ENCODE measurements around the gene GPC5. TPM values are rescaled to one million over a fixed set of nuclear protein-coding genes. Genes with fewer than 3 reads are reported as not detected.
A peak's percentile ranks its signal among the peaks of the same experiment; 100 is the strongest.
"Not testable (repeated sequence)": the region's sequence is repeated elsewhere in the genome, so short reads cannot be mapped to it uniquely, and the experiment has no call there.

Gene GPC5
- total RNA-seq (under 1 TPM; 0.13 to 0.39 TPM), polyA plus RNA-seq (0.08 TPM)

DNA sequence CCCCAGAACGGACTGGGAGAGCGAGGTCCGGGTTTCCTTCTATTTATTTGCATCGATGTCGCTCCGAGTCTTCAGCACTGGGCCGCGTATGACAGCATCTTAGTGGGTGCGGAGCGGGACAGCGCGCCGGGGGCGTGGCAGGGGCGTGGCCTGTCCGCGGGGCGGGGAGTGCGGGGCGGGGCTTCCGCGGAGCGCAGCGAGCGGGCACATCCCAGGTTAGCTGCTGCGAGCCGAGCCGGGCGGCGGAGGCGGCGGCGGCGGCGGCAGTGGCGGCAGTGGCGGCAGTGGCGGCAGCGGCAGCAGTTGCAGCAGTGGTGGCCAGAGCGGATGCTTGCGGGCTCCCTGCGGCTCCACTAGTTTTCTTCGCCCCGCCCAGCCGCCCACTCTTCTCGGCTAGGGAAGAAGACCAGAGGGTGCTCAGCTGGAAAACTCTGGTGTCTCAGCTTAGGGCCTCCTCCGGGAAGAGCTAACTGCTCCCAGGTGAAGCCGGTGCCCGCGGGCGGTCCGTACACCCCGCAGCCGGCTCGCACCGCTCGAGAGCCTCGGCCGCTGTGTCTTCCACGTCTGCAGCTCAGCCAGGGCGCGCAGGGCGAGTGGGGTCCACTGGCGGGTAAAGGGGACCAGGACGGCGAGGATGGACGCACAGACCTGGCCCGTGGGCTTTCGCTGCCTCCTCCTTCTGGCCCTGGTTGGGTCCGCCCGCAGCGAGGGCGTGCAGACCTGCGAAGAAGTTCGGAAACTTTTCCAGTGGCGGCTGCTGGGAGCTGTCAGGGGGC lies at the start of gene GPC5:
GPC5 (plus strand) TSS at position 209 of the 776 bp plus-strand sequence.
- peaks cover 26% of the 10 kb centered on the region for H3K27me3 ChIP-seq (ENCODE audit: insufficient read depth, low read length, poor library complexity, severe bottlenecking)
- H3K27ac Mint-ChIP-seq, result peak within 1 kb of the TSS in 6 of 8 donors; percentile 1 to 73 (median 40)
- no peaks in the 10 kb centered on the region for H3K9me3 ChIP-seq (ENCODE audit: low read length)
- peak within 1 kb of the TSS; percentile 73 to 93 (median 79) for H3K4me3 Mint-ChIP-seq
- peaks cover 22% of the 10 kb centered on the region for H3K4me1 ChIP-seq (ENCODE audit: insufficient read depth, low read length)
- H3K9me3 Mint-ChIP-seq, result no peaks in the 10 kb centered on the region
- DNase-seq, result peak; percentile 70 to 86 (median 75)
- ChIA-PET CTCF (interaction anchor here (1.0 to 2.1 kb wide), 2 partner anchors 9 to 85 kb away, joined by 3 to 7 read pairs; no protein-coding TSS in a partner anchor), POLR2A (no interaction called here)
- peaks cover 7 to 53% of the 10 kb centered on the region in 2 donors for H3K27me3 Mint-ChIP-seq
- H3K36me3 ChIP-seq (ENCODE audit: insufficient read depth, low read length), result no peaks in the 10 kb centered on the region
- H3K4me1 Mint-ChIP-seq, result peaks cover 10 to 19% (median 13%) of the 10 kb centered on the region in 3 donors
- H3K36me3 Mint-ChIP-seq, result no peaks in the 10 kb centered on the region
- H3K4me3 ChIP-seq (ENCODE audit: low read length), result peak within 1 kb of the TSS; percentile 56
- H3K27ac ChIP-seq (ENCODE audit: low read depth, low read length), result no peak within 1 kb of the TSS

DNA sequence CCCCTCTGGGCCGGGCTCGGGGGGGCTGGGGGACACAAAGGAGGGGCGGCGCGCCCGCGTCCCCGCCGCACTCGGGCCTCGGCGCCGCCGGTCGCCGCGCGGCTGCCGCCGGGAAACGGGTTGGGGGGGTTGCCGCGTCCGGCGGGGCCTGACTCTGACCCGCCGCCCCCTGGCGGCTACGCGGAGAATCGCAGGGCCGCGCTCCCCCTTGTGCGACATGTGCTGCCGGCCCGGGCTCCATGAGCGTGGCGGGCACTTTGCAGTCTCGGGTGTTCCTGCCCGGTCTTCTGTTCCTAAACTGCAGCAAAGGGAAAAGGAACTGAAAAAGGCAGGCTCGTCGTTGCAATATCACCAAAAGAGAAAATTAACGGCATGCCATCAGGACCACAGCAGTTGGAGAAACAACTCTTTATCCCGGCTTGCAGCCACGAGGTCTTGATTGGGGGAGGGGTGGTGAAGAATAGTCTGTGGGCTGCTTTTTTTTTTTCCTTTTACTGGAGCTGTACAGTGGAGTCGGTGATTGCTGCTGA lies 49.5 kb upstream of the GPC5 start:
- H3K9me3 ChIP-seq (ENCODE audit: low read length), result no peaks in the 10 kb centered on the region
- H3K27me3 ChIP-seq (ENCODE audit: insufficient read depth, low read length, poor library complexity, severe bottlenecking), result no peaks in the 10 kb centered on the region
- Mint-ChIP-seq H3K9me3 (no peaks in the 10 kb centered on the region), H3K27ac (peak overlapping the region; percentile 44 to 96 (median 90)), H3K27me3 (peaks cover 0 to 6% of the 10 kb centered on the region in 2 donors), H3K4me3 (peak overlapping the region; percentile 87 to 96 (median 93)), H3K36me3 (peaks cover 0 to 50% (median 3%) of the 10 kb centered on the region in 3 donors), H3K4me1 (peaks cover 36 to 56% (median 41%) of the 10 kb centered on the region in 3 donors)
- POLR2A ChIA-PET, result no interaction called here
- DNase-seq, result peak; percentile 86 to 92 (median 88)
- H3K4me3 ChIP-seq (ENCODE audit: low read length), result peak overlapping the region; percentile 76
- peaks cover 22% of the 10 kb centered on the region for H3K36me3 ChIP-seq (ENCODE audit: insufficient read depth, low read length)
- H3K4me1 ChIP-seq (ENCODE audit: insufficient read depth, low read length), result peaks cover 32% of the 10 kb centered on the region
- CTCF ChIA-PET, result interaction anchor here (0.7 to 0.9 kb wide), 4 partner anchors 11 to 37 kb away, joined by 3 to 5 read pairs (median 3); no protein-coding TSS in a partner anchor
- H3K27ac ChIP-seq (ENCODE audit: low read depth, low read length), result peak overlapping the region; percentile 87

DNA sequence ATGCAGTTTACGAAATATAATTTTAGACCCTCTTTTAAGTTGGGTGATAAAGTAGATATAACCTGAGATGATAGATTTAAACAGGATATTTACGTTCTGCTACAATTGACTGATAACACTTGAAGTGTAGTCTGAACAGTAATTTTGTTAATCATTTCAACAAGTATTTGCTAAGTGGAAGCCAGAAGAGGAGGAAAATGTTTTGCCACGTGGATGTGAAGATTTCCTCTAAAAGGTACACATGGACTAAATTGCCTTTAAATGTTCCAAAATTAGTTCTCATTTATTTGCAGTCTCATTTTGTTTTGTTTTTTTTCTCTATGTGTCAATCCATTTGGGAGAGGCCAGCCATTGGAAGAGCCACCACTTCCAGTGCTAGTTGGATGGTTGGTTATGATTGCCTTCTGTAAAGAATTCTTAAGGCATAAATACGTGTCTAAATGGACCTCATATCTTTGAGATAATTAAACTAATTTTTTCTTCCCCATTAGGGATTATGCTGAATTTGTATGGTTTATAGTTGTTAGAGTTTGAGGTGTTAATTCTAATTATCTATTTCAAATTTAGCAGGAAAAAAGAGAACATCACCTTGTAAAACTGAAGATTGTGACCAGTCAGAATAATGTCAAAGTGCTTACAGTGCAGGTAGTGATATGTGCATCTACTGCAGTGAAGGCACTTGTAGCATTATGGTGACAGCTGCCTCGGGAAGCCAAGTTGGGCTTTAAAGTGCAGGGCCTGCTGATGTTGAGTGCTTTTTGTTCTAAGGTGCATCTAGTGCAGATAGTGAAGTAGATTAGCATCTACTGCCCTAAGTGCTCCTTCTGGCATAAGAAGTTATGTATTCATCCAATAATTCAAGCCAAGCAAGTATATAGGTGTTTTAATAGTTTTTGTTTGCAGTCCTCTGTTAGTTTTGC lies 48.2 kb upstream of the GPC5 start:
- peaks cover 36 to 56% (median 41%) of the 10 kb centered on the region in 3 donors for H3K4me1 Mint-ChIP-seq
- H3K9me3 Mint-ChIP-seq, result no peaks in the 10 kb centered on the region
- no peak for DNase-seq
- Histone ChIP-seq H3K27ac (ENCODE audit: low read depth, low read length) (peak overlapping the region; percentile 82), H3K9me3 (ENCODE audit: low read length) (no peaks in the 10 kb centered on the region), H3K27me3 (ENCODE audit: insufficient read depth, low read length, poor library complexity, severe bottlenecking) (no peaks in the 10 kb centered on the region), H3K4me1 (ENCODE audit: insufficient read depth, low read length) (peaks cover 32% of the 10 kb centered on the region), H3K36me3 (ENCODE audit: insufficient read depth, low read length) (peaks cover 30% of the 10 kb centered on the region), H3K4me3 (ENCODE audit: low read length) (peak overlapping the region; percentile 76)
- H3K27me3 Mint-ChIP-seq, result peaks cover 0 to 6% of the 10 kb centered on the region in 2 donors
- H3K4me3 Mint-ChIP-seq, result peak overlapping the region in 3 of 7 donors; percentile 90 to 96 (median 93)
- H3K27ac Mint-ChIP-seq, result peak overlapping the region in 1 of 8 donors; percentile 96
- H3K36me3 Mint-ChIP-seq, result peaks cover 0 to 62% (median 9%) of the 10 kb centered on the region in 3 donors
- CTCF ChIA-PET, result interaction anchor here (0.9 kb wide), 1 partner anchor 13 kb away, joined by 3 read pairs; no protein-coding TSS in a partner anchor
- POLR2A ChIA-PET, result no interaction called here

GRCh38 chr13:91351123-91351522 lies 47.3 kb upstream of the GPC5 start:
- peaks cover 30% of the 10 kb centered on the region for H3K36me3 ChIP-seq (ENCODE audit: insufficient read depth, low read length)
- H3K4me3 ChIP-seq (ENCODE audit: low read length), result no peak overlapping the region
- CTCF ChIA-PET, result no interaction called here
- POLR2A ChIA-PET, result no interaction called here
- no peaks in the 10 kb centered on the region for H3K9me3 ChIP-seq (ENCODE audit: low read length)
- Mint-ChIP-seq H3K36me3 (peaks cover 0 to 71% (median 11%) of the 10 kb centered on the region in 3 donors), H3K9me3 (no peaks in the 10 kb centered on the region), H3K4me3 (peak overlapping the region in 1 of 7 donors; percentile 96), H3K27me3 (peaks cover 0 to 6% of the 10 kb centered on the region in 2 donors), H3K4me1 (peaks cover 36 to 50% (median 41%) of the 10 kb centered on the region in 3 donors), H3K27ac (peak overlapping the region in 1 of 8 donors; percentile 67)
- no peak overlapping the region for H3K27ac ChIP-seq (ENCODE audit: low read depth, low read length)
- H3K27me3 ChIP-seq (ENCODE audit: insufficient read depth, low read length, poor library complexity, severe bottlenecking), result no peaks in the 10 kb centered on the region
- peaks cover 32% of the 10 kb centered on the region for H3K4me1 ChIP-seq (ENCODE audit: insufficient read depth, low read length)
- DNase-seq, result no peak

DNA sequence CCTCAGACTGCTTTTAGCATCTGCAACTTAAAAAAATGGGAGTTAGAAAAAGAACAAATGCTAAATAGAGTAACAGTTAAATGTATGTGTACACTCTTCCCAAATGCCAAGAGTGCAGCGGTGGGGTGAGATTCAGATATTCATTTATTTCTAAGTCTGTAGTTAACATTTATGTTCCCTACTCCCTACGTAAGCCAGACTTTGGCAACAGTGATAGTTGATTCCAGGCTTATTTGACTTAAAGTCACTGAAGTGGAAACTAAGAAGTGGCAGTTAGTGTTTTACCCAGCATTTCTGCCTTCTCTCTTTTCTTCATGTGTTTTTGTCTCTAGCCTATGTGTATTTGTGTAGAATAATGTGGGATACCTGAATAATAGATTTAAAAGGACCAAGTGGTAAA lies 46.4 kb upstream of the GPC5 start:
- H3K9me3 Mint-ChIP-seq, result no peaks in the 10 kb centered on the region
- peaks cover 0 to 73% (median 11%) of the 10 kb centered on the region in 3 donors for H3K36me3 Mint-ChIP-seq
- peaks cover 30% of the 10 kb centered on the region for H3K36me3 ChIP-seq (ENCODE audit: insufficient read depth, low read length)
- no peaks in the 10 kb centered on the region for H3K27me3 ChIP-seq (ENCODE audit: insufficient read depth, low read length, poor library complexity, severe bottlenecking)
- H3K27ac ChIP-seq (ENCODE audit: low read depth, low read length), result no peak overlapping the region
- H3K27me3 Mint-ChIP-seq, result peaks cover 0 to 3% of the 10 kb centered on the region in 2 donors
- ChIA-PET CTCF (no interaction called here), POLR2A (no interaction called here)
- peak overlapping the region in 1 of 8 donors; percentile 20 for H3K27ac Mint-ChIP-seq
- H3K4me1 Mint-ChIP-seq, result peaks cover 33 to 43% (median 40%) of the 10 kb centered on the region in 3 donors
- peak overlapping the region in 1 of 7 donors; percentile 37 for H3K4me3 Mint-ChIP-seq
- no peak overlapping the region for H3K4me3 ChIP-seq (ENCODE audit: low read length)
- peaks cover 25% of the 10 kb centered on the region for H3K4me1 ChIP-seq (ENCODE audit: insufficient read depth, low read length)
- DNase-seq, result no peak
- no peaks in the 10 kb centered on the region for H3K9me3 ChIP-seq (ENCODE audit: low read length)

GRCh38 chr13:91352891-91353290 lies 45.5 kb upstream of the GPC5 start:
- H3K4me3 ChIP-seq (ENCODE audit: low read length); H3K4me3 Mint-ChIP-seq; DNase-seq; H3K27ac Mint-ChIP-seq; H3K27ac ChIP-seq (ENCODE audit: low read depth, low read length); H3K27me3 ChIP-seq (ENCODE audit: insufficient read depth, low read length, poor library complexity, severe bottlenecking); H3K9me3 Mint-ChIP-seq; CTCF ChIA-PET; H3K9me3 ChIP-seq (ENCODE audit: low read length); POLR2A ChIA-PET; H3K27me3 Mint-ChIP-seq: not testable (repeated sequence)
- H3K36me3 Mint-ChIP-seq, result peaks cover 0 to 76% (median 11%) of the 10 kb centered on the region in 3 donors
- H3K36me3 ChIP-seq (ENCODE audit: insufficient read depth, low read length), result peaks cover 30% of the 10 kb centered on the region
- peaks cover 31 to 41% (median 40%) of the 10 kb centered on the region in 3 donors for H3K4me1 Mint-ChIP-seq
- H3K4me1 ChIP-seq (ENCODE audit: insufficient read depth, low read length), result peaks cover 23% of the 10 kb centered on the region

DNA sequence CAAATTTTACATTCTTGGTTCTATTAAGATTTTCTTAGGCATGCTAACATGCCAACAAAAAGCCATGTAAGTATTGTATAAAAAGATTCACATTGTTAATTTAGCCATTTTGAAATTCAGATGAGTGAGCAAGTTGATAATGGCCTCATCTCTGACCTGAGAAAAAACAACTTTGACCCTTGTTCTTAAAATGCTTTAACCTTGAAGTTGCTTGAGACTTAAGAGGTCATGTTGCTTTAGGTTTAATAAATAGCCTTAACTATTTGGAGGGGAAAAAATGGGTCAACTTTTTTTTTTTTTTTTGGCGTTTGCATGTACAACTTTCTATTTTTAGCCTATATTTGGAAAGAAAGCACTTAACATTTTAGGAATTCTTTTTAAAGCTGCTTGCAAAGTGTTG lies 44.9 kb upstream of the GPC5 start:
- Mint-ChIP-seq H3K27ac (no peak overlapping the region), H3K4me3 (no peak overlapping the region), H3K4me1 (peaks cover 31 to 41% (median 40%) of the 10 kb centered on the region in 3 donors), H3K9me3 (no peaks in the 10 kb centered on the region), H3K36me3 (peaks cover 0 to 76% (median 11%) of the 10 kb centered on the region in 3 donors), H3K27me3 (peaks cover 0 to 2% of the 10 kb centered on the region in 2 donors)
- H3K27ac ChIP-seq (ENCODE audit: low read depth, low read length), result no peak overlapping the region
- H3K4me1 ChIP-seq (ENCODE audit: insufficient read depth, low read length), result peaks cover 23% of the 10 kb centered on the region
- H3K27me3 ChIP-seq (ENCODE audit: insufficient read depth, low read length, poor library complexity, severe bottlenecking), result no peaks in the 10 kb centered on the region
- no peaks in the 10 kb centered on the region for H3K9me3 ChIP-seq (ENCODE audit: low read length)
- ChIA-PET POLR2A (no interaction called here), CTCF (no interaction called here)
- DNase-seq, result no peak
- H3K4me3 ChIP-seq (ENCODE audit: low read length), result no peak overlapping the region
- H3K36me3 ChIP-seq (ENCODE audit: insufficient read depth, low read length), result peaks cover 30% of the 10 kb centered on the region
